NCI-H748 (cell line): ENCODE results near the gene TAS2R9.
"Not testable (repeated sequence)": the region's sequence is repeated elsewhere in the genome, so short reads cannot be mapped to it uniquely, and the experiment has no call there.

Source experiments
- DNase-seq: peaks from one replicate; lab custom pipeline; 2025; ENCODE audit not compliant: unreplicated experiment; lab: John Stamatoyannopoulos, UW

The TAS2R9 gene

GRCh38 chr12:10810068-10810467 lies at the start of gene TAS2R9:
TSS of gene TAS2R9 (minus strand) at chr12:10810168. CDS start at chr12:10810075, 93 bp downstream.
- no peak for DNase-seq

- no peak for DNase-seq
Observed at GRCh38 chr12:10855807-10856206, 45.8 kb upstream of the TAS2R9 start.

GRCh38 chr12:10853776-10854175 lies 43.8 kb upstream of the TAS2R9 start:
- no peak for DNase-seq

GRCh38 chr12:10851243-10851858 lies 41.4 kb upstream of the TAS2R9 start:
- DNase-seq = no peak

GRCh38 chr12:10849425-10849878 lies 39.5 kb upstream of the TAS2R9 start, which contains the start of gene PRR4:
TSS of gene PRR4 (minus strand) at chr12:10849475. CDS start at chr12:10849437, 38 bp downstream.
- no peak for DNase-seq

- DNase-seq = no peak
Observed at GRCh38 chr12:10847744-10848143, 37.8 kb upstream of the TAS2R9 start.

- no peak for DNase-seq
Observed at GRCh38 chr12:10842862-10843261, 32.9 kb upstream of the TAS2R9 start.

- no peak for DNase-seq
Observed at GRCh38 chr12:10838461-10838860, 28.5 kb upstream of the TAS2R9 start.

GRCh38 chr12:10829994-10830393 lies 20.0 kb upstream of the TAS2R9 start:
- DNase-seq = no peak

GRCh38 chr12:10826258-10826657 lies 16.3 kb upstream of the TAS2R9 start, which contains the start of gene TAS2R10:
TSS of gene TAS2R10 (minus strand) at chr12:10826358. CDS start at chr12:10826269, 89 bp downstream.
- no peak for DNase-seq

GRCh38 chr12:10824957-10825356 lies 15.0 kb upstream of the TAS2R9 start:
- no peak for DNase-seq

GRCh38 chr12:10811883-10812536 lies 2.0 kb upstream of the TAS2R9 start:
- no peak for DNase-seq

GRCh38 chr12:10807186-10807585 lies 2.8 kb downstream of the TAS2R9 start, which contains the start of gene TAS2R8:
TSS of gene TAS2R8 (minus strand) at chr12:10807286. CDS start at chr12:10806980, 306 bp downstream.
- no peak for DNase-seq

GRCh38 chr12:10802587-10802986 lies 7.4 kb downstream of the TAS2R9 start, which contains the start of gene TAS2R7:
TSS of gene TAS2R7 (minus strand) at chr12:10802627. CDS start at chr12:10802570, 57 bp downstream.
- DNase-seq = peak; percentile 60

- no peak for DNase-seq
Observed at GRCh38 chr12:10801741-10802140, 8.2 kb downstream of the TAS2R9 start.

- no peak for DNase-seq
Observed at GRCh38 chr12:10794222-10794621, 15.7 kb downstream of the TAS2R9 start.

GRCh38 chr12:10791769-10792168 lies 18.2 kb downstream of the TAS2R9 start:
- DNase-seq = not testable (repeated sequence)

GRCh38 chr12:10783252-10783651 lies 26.7 kb downstream of the TAS2R9 start:
- no peak for DNase-seq

GRCh38 chr12:10779103-10779502 lies 30.9 kb downstream of the TAS2R9 start:
- no peak for DNase-seq

GRCh38 chr12:10771132-10771733 lies 38.7 kb downstream of the TAS2R9 start:
- DNase-seq = peak; percentile 18

- no peak for DNase-seq
Observed at GRCh38 chr12:10759657-10760056, 50.3 kb downstream of the TAS2R9 start.
